PC-3 (cell line): ENCODE data around the gene PCDHA11.
"Not testable (repeated sequence)": the region's sequence is repeated elsewhere in the genome, so short reads cannot be mapped to it uniquely, and the experiment has no call there.

Experiments
- CTCF ChIP-seq: fragments of 300-600 bp; sonication (generic); conservative IDR thresholded peaks from 2 replicates; pipeline ENCODE4 v1.5.1; 2017; ENCODE audit warnings: antibody characterized with exemption, low read depth, mild to moderate bottlenecking, low read length
- EZH2 ChIP-seq: fragments of 300-600 bp; sonication (generic); IDR thresholded peaks from one replicate; pipeline ENCODE4 v1.6.1; 2017; ENCODE audit warnings: antibody characterized with exemption, mild to moderate bottlenecking, low read length; ENCODE audit not compliant: unreplicated experiment

DNA sequence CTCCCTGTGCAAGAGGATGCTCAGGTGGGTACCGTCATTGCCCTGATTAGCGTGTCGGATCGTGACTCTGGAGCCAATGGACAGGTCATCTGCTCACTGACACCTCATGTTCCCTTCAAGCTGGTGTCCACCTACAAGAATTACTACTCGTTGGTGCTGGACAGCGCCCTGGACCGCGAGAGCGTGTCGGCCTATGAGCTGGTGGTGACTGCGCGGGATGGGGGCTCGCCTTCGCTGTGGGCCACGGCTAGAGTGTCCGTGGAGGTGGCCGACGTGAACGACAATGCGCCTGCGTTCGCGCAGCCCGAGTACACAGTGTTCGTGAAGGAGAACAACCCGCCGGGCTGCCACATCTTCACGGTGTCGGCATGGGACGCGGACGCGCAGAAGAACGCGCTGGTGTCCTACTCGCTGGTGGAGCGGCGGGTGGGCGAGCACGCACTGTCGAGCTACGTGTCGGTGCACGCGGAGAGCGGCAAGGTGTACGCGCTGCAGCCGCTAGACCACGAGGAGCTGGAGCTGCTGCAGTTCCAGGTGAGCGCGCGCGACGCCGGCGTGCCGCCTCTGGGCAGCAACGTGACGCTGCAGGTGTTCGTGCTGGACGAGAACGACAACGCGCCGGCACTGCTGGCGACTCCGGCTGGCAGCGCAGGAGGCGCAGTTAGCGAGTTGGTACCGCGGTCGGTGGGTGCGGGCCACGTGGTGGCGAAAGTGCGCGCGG is 7.9 kb downstream of the PCDHA11 start:
- TF ChIP-seq CTCF, EZH2: not testable (repeated sequence)
